ENCODE measurements around the gene STUB1.

DNA sequence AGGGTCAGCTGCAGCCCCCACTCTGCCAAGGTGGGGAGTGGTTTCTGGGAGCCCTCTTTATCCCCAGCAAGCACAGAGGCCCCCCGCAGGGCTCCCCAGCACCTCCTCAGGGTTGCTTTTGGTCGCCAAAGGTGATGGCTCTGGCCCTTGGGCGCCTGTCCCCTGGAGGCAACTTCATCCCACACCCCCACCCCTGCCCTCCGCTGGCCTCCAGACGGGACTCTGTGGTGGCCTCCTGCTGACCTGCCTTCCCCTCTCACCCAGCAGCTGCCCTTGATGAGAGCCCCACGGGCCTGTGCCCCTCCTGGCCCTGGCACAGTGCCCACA lies 20.1 kb upstream of the STUB1 start:
- TF ChIP-seq POLR2AphosphoS5 (IDR thresholded peaks at IDR 0.05; ENCODE audit: low read depth) (no peak), CTCF (conservative IDR thresholded peaks at IDR 0.05; ENCODE audit: low read depth in 2 of 2) (no peak), ZNF462 (CRISPR knock-in tag; IDR thresholded peaks at IDR 0.05) (no peak), REST (IDR thresholded peaks at IDR 0.05; ENCODE audit: unreplicated experiment) (no peak), EZH2 (IDR thresholded peaks at IDR 0.05; ENCODE audit: low read depth, unreplicated experiment) (no peak)

Measured in GM23338 (cell line).